ENCODE results near the gene RBBP5. TPM values are rescaled to one million over a fixed set of nuclear protein-coding genes. Genes with fewer than 3 reads are reported as not detected.

RBBP5 gene
- total and polyA plus RNA-seq, 2 of the 4 experiments (the other 2 are of a cell fraction), result 7.3 to 37.5 TPM

- intact Hi-C loops (cut with micrococcal nuclease) (no loop called here), dilution Hi-C loops (cut with HindIII; ENCODE audit: low sequenced_read_pairs, unreplicated experiment) (no loop called here), in situ Hi-C loops (cut with MboI; ENCODE audit: low sequenced_read_pairs) (no loop called here)
- H3K4me1 ChIP-seq (ENCODE audit: control insufficient read depth, insufficient read depth, low read length), result no peaks in the 10 kb centered on the region
- H3K4me3 ChIP-seq (ENCODE audit: insufficient read depth, low read depth, low read length), result no peak overlapping the region
- no peak overlapping the region for H2BK5ac ChIP-seq (ENCODE audit: low read depth, low read length, poor library complexity, severe bottlenecking)
- no peak overlapping the region for H2BK20ac ChIP-seq (ENCODE audit: low read depth, low read length)
- no peak overlapping the region for H3K56ac ChIP-seq (ENCODE audit: extremely low read depth, insufficient read depth, low read length)
- no peak overlapping the region for H2AK9ac ChIP-seq (replicated peaks; ENCODE audit: low read depth, low read length, poor library complexity)
- H3K4me2 ChIP-seq (ENCODE audit: low read depth, low read length), result no peak overlapping the region
- no peak overlapping the region for H3K4ac ChIP-seq (ENCODE audit: low read depth, low read length)
- ATAC-seq (ENCODE audit: low read depth), result no peak
- peaks cover 42% of the 10 kb centered on the region for H3K36me3 ChIP-seq (ENCODE audit: control insufficient read depth, insufficient read depth, low read length)
- DNase-seq, result no peak
- no peaks in the 10 kb centered on the region for H3K27me3 ChIP-seq (ENCODE audit: control insufficient read depth, insufficient read depth, low read length)
- H4K8ac ChIP-seq (ENCODE audit: low read depth in 2 of 2, low read length in 2 of 2), result no peak overlapping the region
- no peak overlapping the region for H3K9ac ChIP-seq (ENCODE audit: low read depth, low read length)
- H3K79me1 ChIP-seq (ENCODE audit: low read depth in 1 of 2, low read length in 2 of 2), result peaks cover 9 to 10% of the 10 kb centered on the region in 2 experiments; a peak in 3 of 4 replicates
- ChIA-PET POLR2A (ENCODE audit: unreplicated experiment) (no interaction called here), CTCF (no interaction called here)
- peak; percentile 63 for TF ChIP-seq CEBPB (IDR thresholded peaks at IDR 0.05; ENCODE audit: low read depth, low read length)
- TF ChIP-seq POLR2A (IDR thresholded peaks at IDR 0.05; ENCODE audit: low read depth, low read length), result no peak
- TF ChIP-seq RCOR1 (IDR thresholded peaks at IDR 0.05; ENCODE audit: insufficient replicate concordance, low read length), result no peak
- TF ChIP-seq RAD21 (IDR thresholded peaks at IDR 0.05; ENCODE audit: low read length), result no peak
- TF ChIP-seq RFX5 (IDR thresholded peaks at IDR 0.05; ENCODE audit: low read depth, low read length), result no peak
- TF ChIP-seq, protein P1, sequence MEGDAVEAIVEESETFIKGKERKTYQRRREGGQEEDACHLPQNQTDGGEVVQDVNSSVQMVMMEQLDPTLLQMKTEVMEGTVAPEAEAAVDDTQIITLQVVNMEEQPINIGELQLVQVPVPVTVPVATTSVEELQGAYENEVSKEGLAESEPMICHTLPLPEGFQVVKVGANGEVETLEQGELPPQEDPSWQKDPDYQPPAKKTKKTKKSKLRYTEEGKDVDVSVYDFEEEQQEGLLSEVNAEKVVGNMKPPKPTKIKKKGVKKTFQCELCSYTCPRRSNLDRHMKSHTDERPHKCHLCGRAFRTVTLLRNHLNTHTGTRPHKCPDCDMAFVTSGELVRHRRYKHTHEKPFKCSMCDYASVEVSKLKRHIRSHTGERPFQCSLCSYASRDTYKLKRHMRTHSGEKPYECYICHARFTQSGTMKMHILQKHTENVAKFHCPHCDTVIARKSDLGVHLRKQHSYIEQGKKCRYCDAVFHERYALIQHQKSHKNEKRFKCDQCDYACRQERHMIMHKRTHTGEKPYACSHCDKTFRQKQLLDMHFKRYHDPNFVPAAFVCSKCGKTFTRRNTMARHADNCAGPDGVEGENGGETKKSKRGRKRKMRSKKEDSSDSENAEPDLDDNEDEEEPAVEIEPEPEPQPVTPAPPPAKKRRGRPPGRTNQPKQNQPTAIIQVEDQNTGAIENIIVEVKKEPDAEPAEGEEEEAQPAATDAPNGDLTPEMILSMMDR (conservative IDR thresholded peaks at IDR 0.05; ENCODE audit: low read depth, low read length), result no peak
- no peak overlapping the region for H3K18ac ChIP-seq (ENCODE audit: low read depth, low read length)
- H2AK5ac ChIP-seq (ENCODE audit: low read depth, low read length), result no peak overlapping the region
- no peak overlapping the region for H4K91ac ChIP-seq (ENCODE audit: insufficient read depth, low read depth, low read length)
- no peaks in the 10 kb centered on the region for H3K9me3 ChIP-seq (ENCODE audit: control insufficient read depth, insufficient read depth, low read length)
- peaks cover 5% of the 10 kb centered on the region for H3K9me1 ChIP-seq (ENCODE audit: insufficient read depth, low read length)
- no peak overlapping the region for H2AFZ ChIP-seq (replicated peaks; ENCODE audit: low read length, poor library complexity)
- no peak overlapping the region for H3K27ac ChIP-seq (ENCODE audit: insufficient read depth, low read length)
- no peak overlapping the region for H4K5ac ChIP-seq (ENCODE audit: low read depth, low read length)
- no peak overlapping the region for H3K14ac ChIP-seq (replicated peaks; ENCODE audit: low read depth, low read length)
- no peak overlapping the region for H2BK120ac ChIP-seq (ENCODE audit: low read depth, low read length)
- no CpG with 5 or more reads among the region's 3 CpGs for WGBS, 2 experiments (ENCODE audit: extremely low coverage in 2 of 2, insufficient read length in 1 of 2)
- no peak overlapping the region for H3K23ac ChIP-seq (ENCODE audit: low read depth, low read length)
- no peaks in the 10 kb centered on the region for H4K20me1 ChIP-seq (ENCODE audit: insufficient read depth, low read length)
- no peak overlapping the region for H2BK15ac ChIP-seq (ENCODE audit: low read depth, low read length)
- no TSS peak for BruUV-seq (replicated peaks)
Observed at GRCh38 chr1:205102404-205102803, 19.4 kb downstream of the RBBP5 start.

Measured in IMR-90 (cell line).